Glutamatergic neuron (in vitro differentiated cells): ENCODE results near the gene DTHD1. TPM values are rescaled to one million over a fixed set of nuclear protein-coding genes. Genes with fewer than 3 reads are reported as not detected.
A peak's percentile ranks its signal among the peaks of the same experiment; 100 is the strongest.

Experiments
- DNase-seq: peaks from one replicate; pipeline ENCODE4 v3.0.0; 2022
- H3K27ac Mint-ChIP-seq: one replicate; pipeline ENCODE4 v1.8.0; 2020; ENCODE audit warnings: mild to moderate bottlenecking, mixed read lengths, inconsistent platforms; ENCODE audit not compliant: unreplicated experiment
- H3K27me3 Mint-ChIP-seq: one replicate; pipeline ENCODE4 v1.8.0; 2020; ENCODE audit warnings: mild to moderate bottlenecking, moderate library complexity, mixed read lengths, inconsistent platforms; ENCODE audit not compliant: unreplicated experiment
- H3K36me3 Mint-ChIP-seq: one replicate; pipeline ENCODE4 v1.8.0; 2020; ENCODE audit warnings: mild to moderate bottlenecking, mixed read lengths, inconsistent platforms; ENCODE audit not compliant: unreplicated experiment
- H3K4me1 Mint-ChIP-seq: one replicate; pipeline ENCODE4 v1.8.0; 2020; ENCODE audit warnings: mild to moderate bottlenecking, low read depth, mixed read lengths, inconsistent platforms; ENCODE audit not compliant: unreplicated experiment
- H3K4me3 Mint-ChIP-seq: one replicate; pipeline ENCODE4 v1.8.0; 2020; ENCODE audit warnings: mild to moderate bottlenecking, mixed read lengths, inconsistent platforms; ENCODE audit not compliant: unreplicated experiment
- H3K9me3 Mint-ChIP-seq: one replicate; pipeline ENCODE4 v1.8.0; 2020; ENCODE audit warnings: mild to moderate bottlenecking, moderate library complexity, mixed read lengths, inconsistent platforms; ENCODE audit not compliant: unreplicated experiment
- CTCF ChIP-seq: fragments of 200-600 bp; sonication (generic); IDR thresholded peaks from one replicate; pipeline ENCODE4 v1.5.0; 2021; ENCODE audit not compliant: partially characterized antibody, unreplicated experiment
- total RNA-seq: library from RNA; stranded (reverse); fragmentation: NEBNext Ultra II Directional; extraction: Animal tissue kit (Norgen Biotek cat#: 25700); gene quantifications from one replicate; pipeline ENCODE4 v1.2.1, GENCODE V29; 2021; ENCODE audit not compliant: unreplicated experiment

The DTHD1 gene
- total RNA-seq, 1 donor from 2014 or later: not detected

DNA sequence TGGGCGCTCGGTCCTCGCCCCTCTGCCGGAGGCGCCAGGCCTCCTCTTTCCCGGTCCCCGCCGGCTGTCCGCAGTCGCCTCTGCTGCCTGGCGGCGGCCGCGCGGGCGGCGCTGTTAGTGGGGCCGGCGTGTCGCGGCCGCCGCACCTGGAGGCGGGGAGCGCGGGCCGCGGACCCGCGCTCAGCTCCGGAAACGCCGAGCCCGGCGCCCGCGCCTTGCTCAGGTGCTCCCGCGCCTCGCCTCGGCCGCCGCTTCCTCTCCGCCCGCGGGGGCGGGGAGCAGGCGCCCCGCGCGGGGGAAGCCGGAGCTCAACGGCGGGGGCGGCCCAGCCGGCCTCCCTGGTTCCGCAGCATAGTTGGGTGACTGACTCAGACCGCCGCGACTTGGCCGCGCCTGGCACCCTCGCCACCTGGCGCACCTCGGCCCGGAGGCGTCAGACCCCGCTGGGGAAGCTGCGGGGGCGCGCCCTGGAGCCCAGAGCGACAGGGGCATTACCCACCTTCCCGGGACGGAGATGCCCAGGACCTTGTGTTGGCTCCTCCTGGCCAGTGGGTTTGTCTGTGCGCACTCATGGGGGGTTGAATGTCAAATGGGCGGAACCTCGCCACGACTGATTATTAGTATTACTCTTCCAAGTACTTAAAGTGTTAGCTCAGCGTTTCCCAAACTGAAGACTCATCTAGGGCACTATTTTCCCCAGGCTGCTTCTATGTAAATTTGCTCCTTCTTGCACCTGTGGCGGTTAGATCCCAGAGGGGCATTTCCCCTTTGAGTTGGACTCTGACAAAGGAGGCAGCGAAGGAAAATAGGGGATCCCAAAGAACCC is 36.9 kb upstream of the DTHD1 start, which contains the start of gene ARAP2:
Gene ARAP2 (minus strand): TSS at position 258 of the 826 bp plus-strand sequence. CDS start 15,028 bp downstream, outside the sequence.
- peaks cover 5% of the 10 kb centered on the region for H3K9me3 Mint-ChIP-seq

GRCh38 chr4:36249610-36250009 is 31.8 kb upstream of the DTHD1 start:
- no peak overlapping the region for H3K27ac Mint-ChIP-seq
- peaks cover 7% of the 10 kb centered on the region for H3K27me3 Mint-ChIP-seq
- no peaks in the 10 kb centered on the region for H3K36me3 Mint-ChIP-seq
- no peak overlapping the region for H3K4me3 Mint-ChIP-seq
- DNase-seq: no peak
- no peaks in the 10 kb centered on the region for H3K4me1 Mint-ChIP-seq
- H3K9me3 Mint-ChIP-seq: peaks cover 5% of the 10 kb centered on the region
- no peak for TF ChIP-seq CTCF

More for the DNA sequence above, 36.9 kb upstream of the DTHD1 start, which contains the start of gene ARAP2:
- Mint-ChIP-seq H3K27me3 (peaks cover 5% of the 10 kb centered on the region), H3K27ac (no peak within 1 kb of the TSS), H3K4me3 (peak within 1 kb of the TSS; percentile 86), H3K36me3 (peaks cover 4% of the 10 kb centered on the region), H3K4me1 (no peaks in the 10 kb centered on the region)
- DNase-seq: no peak
- no peak for TF ChIP-seq CTCF

DNA sequence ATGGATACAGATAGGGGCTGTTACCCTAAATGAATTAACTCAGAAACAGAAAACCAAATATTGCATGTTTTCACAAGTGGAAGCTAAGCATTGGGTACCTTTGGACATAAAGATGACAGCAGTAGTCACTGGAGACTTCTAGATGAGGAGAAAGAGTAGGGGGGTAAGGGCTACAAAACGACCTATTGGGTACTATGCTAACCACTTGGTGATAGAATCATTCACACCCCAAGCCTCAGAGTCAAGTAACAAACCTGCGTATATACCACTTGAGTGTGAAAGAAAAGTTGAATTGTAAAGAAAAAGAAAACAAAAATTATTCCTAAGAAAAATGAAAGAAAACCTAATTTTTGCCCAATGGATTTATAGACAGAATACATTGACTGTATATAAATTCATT is 29.4 kb upstream of the DTHD1 start:
- DNase-seq: no peak
- Mint-ChIP-seq H3K27ac (no peak overlapping the region), H3K9me3 (peaks cover 8% of the 10 kb centered on the region), H3K4me1 (peaks cover 5% of the 10 kb centered on the region), H3K4me3 (no peak overlapping the region), H3K27me3 (peaks cover 8% of the 10 kb centered on the region), H3K36me3 (no peaks in the 10 kb centered on the region)
- TF ChIP-seq CTCF: no peak

DNA sequence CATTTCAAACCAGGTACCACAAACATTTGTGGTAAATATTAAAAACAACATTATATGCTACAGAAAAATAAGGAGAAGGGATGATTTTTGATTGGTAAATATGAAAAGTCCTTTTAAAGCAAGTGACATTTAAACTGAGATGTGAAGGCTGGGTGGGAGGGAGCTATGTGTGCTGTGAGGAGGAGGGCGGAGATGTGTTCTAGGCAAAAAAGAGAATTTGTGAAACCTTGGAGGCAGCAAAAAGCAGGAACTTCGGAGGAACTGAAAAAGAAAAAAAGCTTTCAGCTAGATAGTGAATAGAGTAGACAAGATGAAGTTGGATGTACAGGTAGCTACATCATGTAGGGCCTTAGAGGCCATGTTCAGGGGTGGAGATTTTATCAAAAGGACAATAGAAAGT is 27.0 kb upstream of the DTHD1 start:
- H3K27ac Mint-ChIP-seq: no peak overlapping the region
- no peak overlapping the region for H3K4me3 Mint-ChIP-seq
- no peak for TF ChIP-seq CTCF
- H3K9me3 Mint-ChIP-seq: peaks cover 6% of the 10 kb centered on the region
- H3K36me3 Mint-ChIP-seq: no peaks in the 10 kb centered on the region
- H3K4me1 Mint-ChIP-seq: peaks cover 5% of the 10 kb centered on the region
- no peak for DNase-seq
- H3K27me3 Mint-ChIP-seq: peaks cover 5% of the 10 kb centered on the region

GRCh38 chr4:36255577-36255976 is 25.8 kb upstream of the DTHD1 start:
- Mint-ChIP-seq H3K27me3 (peaks cover 7% of the 10 kb centered on the region), H3K27ac (no peak overlapping the region), H3K9me3 (peaks cover 8% of the 10 kb centered on the region), H3K4me3 (no peak overlapping the region), H3K36me3 (no peaks in the 10 kb centered on the region), H3K4me1 (peaks cover 5% of the 10 kb centered on the region)
- DNase-seq: no peak
- TF ChIP-seq CTCF: no peak
